BLaER1 treated with 17β-estradiol and CSF1 and Interleukin-3, amounts not matched to agents 10 nM and 100 nM (cell line): ENCODE data around the gene ABCA4.

ENCODE experiments used
- H3K27ac ChIP-seq, 11 experiments: shearing (Covaris generic); formaldehyde crosslinking; 2 replicates each; pipeline ENCODE4 v1.8.1; 2022
- H3K27me3 ChIP-seq, 11 experiments: shearing (Covaris generic); formaldehyde crosslinking; 2 replicates each; pipeline ENCODE4 v1.8.1; 2022
- H3K36me3 ChIP-seq, 11 experiments: shearing (Covaris generic); formaldehyde crosslinking; 2 replicates each; pipeline ENCODE4 v1.8.1; 2022
- H3K4me1 ChIP-seq, 10 experiments: shearing (Covaris generic); formaldehyde crosslinking; 2 replicates each; pipeline ENCODE4 v1.8.1; 2022
- H3K4me2 ChIP-seq, 11 experiments: shearing (Covaris generic); formaldehyde crosslinking; 2 replicates each; pipeline ENCODE4 v1.8.1; 2022
- H3K4me3 ChIP-seq, 10 experiments: shearing (Covaris generic); formaldehyde crosslinking; 2 replicates each; pipeline ENCODE4 v1.8.1; 2022
- H3K9ac ChIP-seq, 11 experiments: shearing (Covaris generic); formaldehyde crosslinking; 2 replicates each; pipeline ENCODE4 v1.8.1; 2022
- H3K9me3 ChIP-seq, 11 experiments: shearing (Covaris generic); formaldehyde crosslinking; replicated peaks in 1 of 11; 2 replicates each; pipeline ENCODE4 v1.8.1; 2022
- H4K20me1 ChIP-seq, 11 experiments: shearing (Covaris generic); formaldehyde crosslinking; 2 replicates each; pipeline ENCODE4 v1.8.1; 2022
- Cebpa-rat ChIP-seq, 11 experiments: shearing (Covaris generic); IDR thresholded peaks; 2 replicates each; pipeline ENCODE4 v1.8.1; 2022

The ABCA4 gene

GRCh38 chr1:94087193-94087592 lies 33.8 kb downstream of the ABCA4 start:
- Histone ChIP-seq H3K27me3 (peaks cover 0 to 86% (median 0%) of the 10 kb centered on the region in 11 experiments; a peak in 6 of 22 replicates), H3K4me1 (peaks cover 38 to 100% (median 93%) of the 10 kb centered on the region in 10 experiments), H3K27ac (no peak overlapping the region), H3K9me3 (peaks cover 0 to 7% (median 0%) of the 10 kb centered on the region in 11 experiments; a peak in 3 of 22 replicates), H3K36me3 (no peaks in the 10 kb centered on the region), H3K9ac (no peak overlapping the region), H4K20me1 (no peaks in the 10 kb centered on the region), H3K4me3 (no peak overlapping the region; a peak in 1 of 20 replicates), H3K4me2 (peak overlapping the region in 7 of 11 experiments; percentile 10 to 95 (median 92); a peak in 10 of 22 replicates)
- no peak for TF ChIP-seq Cebpa-rat (IDR thresholded peaks at IDR 0.05)

GRCh38 chr1:94084547-94084946 lies 36.4 kb downstream of the ABCA4 start:
- 0 out of 22 replicates have a peak overlapping the region, but pooled peaks of 2 of the 11 experiments have one; percentile 2 to 30 for H3K9ac ChIP-seq
- peaks cover 18 to 100% (median 89%) of the 10 kb centered on the region in 10 experiments for H3K4me1 ChIP-seq
- peak overlapping the region in 3 of 11 experiments; percentile 23 to 27 (median 25); a peak in 1 of 22 replicates for H3K27ac ChIP-seq
- peaks cover 0 to 87% (median 0%) of the 10 kb centered on the region in 11 experiments; a peak in 6 of 22 replicates for H3K27me3 ChIP-seq
- H3K4me2 ChIP-seq: peak overlapping the region; percentile 54 to 94 (median 71)
- H3K4me3 ChIP-seq: no peak overlapping the region
- no peak for TF ChIP-seq Cebpa-rat (IDR thresholded peaks at IDR 0.05)
- no peaks in the 10 kb centered on the region for H4K20me1 ChIP-seq
- peaks cover 0 to 7% (median 0%) of the 10 kb centered on the region in 11 experiments; a peak in 3 of 22 replicates for H3K9me3 ChIP-seq
- H3K36me3 ChIP-seq: no peaks in the 10 kb centered on the region

- Histone ChIP-seq H3K27ac (peak overlapping the region in 3 of 11 experiments; percentile 23 to 27 (median 25); a peak in 2 of 22 replicates), H3K4me3 (no peak overlapping the region), H3K9ac (peak overlapping the region in 2 of 11 experiments; percentile 2 to 30; a peak in 1 of 22 replicates), H3K9me3 (peaks cover 0 to 7% (median 0%) of the 10 kb centered on the region in 11 experiments; a peak in 3 of 22 replicates), H3K27me3 (peaks cover 0 to 92% (median 0%) of the 10 kb centered on the region in 11 experiments; a peak in 6 of 22 replicates), H3K36me3 (no peaks in the 10 kb centered on the region), H3K4me1 (peaks cover 22 to 100% (median 89%) of the 10 kb centered on the region in 10 experiments), H4K20me1 (no peaks in the 10 kb centered on the region), H3K4me2 (peak overlapping the region; percentile 54 to 94 (median 71); a peak in 21 of 22 replicates)
- TF ChIP-seq Cebpa-rat (IDR thresholded peaks at IDR 0.05): no peak
Measured at GRCh38 chr1:94084085-94084484, 36.9 kb downstream of the ABCA4 start.

GRCh38 chr1:94083681-94084080 lies 37.3 kb downstream of the ABCA4 start:
- Histone ChIP-seq H3K4me3 (no peak overlapping the region), H3K9ac (peak overlapping the region in 2 of 11 experiments; percentile 2 to 30; a peak in 1 of 22 replicates), H4K20me1 (no peaks in the 10 kb centered on the region), H3K9me3 (peaks cover 0 to 7% (median 0%) of the 10 kb centered on the region in 11 experiments; a peak in 3 of 22 replicates), H3K4me1 (peaks cover 26 to 100% (median 89%) of the 10 kb centered on the region in 10 experiments), H3K27ac (peak overlapping the region in 3 of 11 experiments; percentile 23 to 27 (median 25); a peak in 2 of 22 replicates), H3K27me3 (peaks cover 0 to 93% (median 0%) of the 10 kb centered on the region in 11 experiments; a peak in 6 of 22 replicates), H3K4me2 (peak overlapping the region; percentile 0 to 94 (median 71); a peak in 20 of 22 replicates), H3K36me3 (no peaks in the 10 kb centered on the region)
- no peak for TF ChIP-seq Cebpa-rat (IDR thresholded peaks at IDR 0.05)

- H3K9ac ChIP-seq: no peak overlapping the region
- no peak for TF ChIP-seq Cebpa-rat (IDR thresholded peaks at IDR 0.05)
- peaks cover 0 to 1% (median 0%) of the 10 kb centered on the region in 11 experiments; a peak in 1 of 22 replicates for H3K9me3 ChIP-seq
- H3K27ac ChIP-seq: no peak overlapping the region
- H3K36me3 ChIP-seq: no peaks in the 10 kb centered on the region
- H4K20me1 ChIP-seq: no peaks in the 10 kb centered on the region
- H3K4me1 ChIP-seq: peaks cover 26 to 100% (median 85%) of the 10 kb centered on the region in 10 experiments
- H3K4me2 ChIP-seq: peak overlapping the region in 8 of 11 experiments; percentile 17 to 94 (median 58); a peak in 15 of 22 replicates
- H3K4me3 ChIP-seq: no peak overlapping the region
- H3K27me3 ChIP-seq: peaks cover 0 to 90% (median 0%) of the 10 kb centered on the region in 11 experiments; a peak in 6 of 22 replicates
Measured at GRCh38 chr1:94081566-94082344, 39.2 kb downstream of the ABCA4 start.

- H3K27ac ChIP-seq: no peak overlapping the region
- H4K20me1 ChIP-seq: no peaks in the 10 kb centered on the region
- H3K4me1 ChIP-seq: peaks cover 20 to 98% (median 70%) of the 10 kb centered on the region in 10 experiments
Measured at GRCh38 chr1:94079989-94080388, 41.0 kb downstream of the ABCA4 start.

GRCh38 chr1:94079080-94079940 lies 41.6 kb downstream of the ABCA4 start:
- no peak overlapping the region for H3K4me3 ChIP-seq
- H3K27ac ChIP-seq: 0 out of 22 replicates have a peak overlapping the region, but pooled peaks of 1 of the 11 experiments have one; percentile 18
- peak overlapping the region in 9 of 11 experiments; percentile 14 to 81 (median 64); a peak in 18 of 22 replicates for H3K4me2 ChIP-seq

More at GRCh38 chr1:94079989-94080388, 41.0 kb downstream of the ABCA4 start:
- Histone ChIP-seq H3K4me2 (peak overlapping the region in 7 of 11 experiments; percentile 52 to 81 (median 71); a peak in 9 of 22 replicates), H3K36me3 (no peaks in the 10 kb centered on the region), H3K9me3 (no peaks in the 10 kb centered on the region; a peak in 1 of 22 replicates), H3K27me3 (peaks cover 0 to 91% (median 0%) of the 10 kb centered on the region in 11 experiments; a peak in 6 of 22 replicates), H3K4me3 (no peak overlapping the region), H3K9ac (no peak overlapping the region)
- TF ChIP-seq Cebpa-rat (IDR thresholded peaks at IDR 0.05): no peak

More at GRCh38 chr1:94079080-94079940, 41.6 kb downstream of the ABCA4 start:
- Histone ChIP-seq H4K20me1 (no peaks in the 10 kb centered on the region), H3K27me3 (peaks cover 0 to 87% (median 0%) of the 10 kb centered on the region in 11 experiments; a peak in 6 of 22 replicates), H3K36me3 (no peaks in the 10 kb centered on the region), H3K9me3 (no peaks in the 10 kb centered on the region; a peak in 1 of 22 replicates), H3K9ac (0 out of 22 replicates have a peak overlapping the region, but pooled peaks of 1 of the 11 experiments have one; percentile 14), H3K4me1 (peaks cover 13 to 91% (median 63%) of the 10 kb centered on the region in 10 experiments)
- no peak for TF ChIP-seq Cebpa-rat (IDR thresholded peaks at IDR 0.05)
